ENCODE results near the gene BICRA. TPM values are rescaled to one million over a fixed set of nuclear protein-coding genes. Genes with fewer than 3 reads are reported as not detected.

BICRA gene
- total RNA-seq, 1 donor from 2014 or later: 7.8 TPM

GRCh38 chr19:47623151-47623920 is 14.4 kb downstream of the BICRA start:
- DNase-seq: peak; percentile 56
- Histone ChIP-seq H3K4me3 (no peak overlapping the region), H3K36me3 (no peaks in the 10 kb centered on the region), H3K27me3 (ENCODE audit: low read depth) (no peaks in the 10 kb centered on the region), H3K27ac (replicated peaks) (peak overlapping the region; percentile 84), H3K4me1 (peaks cover 83% of the 10 kb centered on the region), H3K9me3 (replicated peaks) (no peaks in the 10 kb centered on the region)
- intact Hi-C loops (cut with micrococcal nuclease): no loop called here
- no peak for TF ChIP-seq CTCF (IDR thresholded peaks at IDR 0.05; ENCODE audit: borderline replicate concordance)

GRCh38 chr19:47623921-47624391 is 15.0 kb downstream of the BICRA start:
- Histone ChIP-seq H3K4me1 (peaks cover 79% of the 10 kb centered on the region), H3K27ac (replicated peaks) (peak overlapping the region; percentile 84), H3K4me3 (no peak overlapping the region), H3K9me3 (replicated peaks) (no peaks in the 10 kb centered on the region), H3K36me3 (no peaks in the 10 kb centered on the region), H3K27me3 (ENCODE audit: low read depth) (no peaks in the 10 kb centered on the region)
- no peak for DNase-seq
- TF ChIP-seq CTCF (IDR thresholded peaks at IDR 0.05; ENCODE audit: borderline replicate concordance): no peak
- intact Hi-C loops (cut with micrococcal nuclease): no loop called here

GRCh38 chr19:47625650-47626049 is 16.7 kb downstream of the BICRA start:
- TF ChIP-seq CTCF (IDR thresholded peaks at IDR 0.05; ENCODE audit: borderline replicate concordance): no peak
- Histone ChIP-seq H3K9me3 (replicated peaks) (no peaks in the 10 kb centered on the region), H3K27ac (replicated peaks) (peak overlapping the region; percentile 84), H3K27me3 (ENCODE audit: low read depth) (no peaks in the 10 kb centered on the region), H3K36me3 (no peaks in the 10 kb centered on the region), H3K4me1 (peaks cover 64% of the 10 kb centered on the region), H3K4me3 (no peak overlapping the region)
- intact Hi-C loops (cut with micrococcal nuclease): no loop called here
- DNase-seq: no peak

- peak overlapping the region; percentile 84 for H3K27ac ChIP-seq (replicated peaks)
- H3K4me1 ChIP-seq: peaks cover 60% of the 10 kb centered on the region
- H3K27me3 ChIP-seq (ENCODE audit: low read depth): no peaks in the 10 kb centered on the region
- no peaks in the 10 kb centered on the region for H3K9me3 ChIP-seq (replicated peaks)
- H3K4me3 ChIP-seq: no peak overlapping the region
- no peaks in the 10 kb centered on the region for H3K36me3 ChIP-seq
- no peak for TF ChIP-seq CTCF (IDR thresholded peaks at IDR 0.05; ENCODE audit: borderline replicate concordance)
- intact Hi-C loops (cut with micrococcal nuclease): no loop called here
- DNase-seq: no peak
Observed at GRCh38 chr19:47626238-47626637, 17.3 kb downstream of the BICRA start.

- DNase-seq: no peak
- Histone ChIP-seq H3K27me3 (ENCODE audit: low read depth) (no peaks in the 10 kb centered on the region), H3K4me3 (no peak overlapping the region), H3K36me3 (no peaks in the 10 kb centered on the region), H3K9me3 (replicated peaks) (no peaks in the 10 kb centered on the region), H3K27ac (replicated peaks) (no peak overlapping the region), H3K4me1 (peaks cover 73% of the 10 kb centered on the region)
- intact Hi-C loops (cut with micrococcal nuclease): no loop called here
- TF ChIP-seq CTCF (IDR thresholded peaks at IDR 0.05; ENCODE audit: borderline replicate concordance): no peak
Observed at GRCh38 chr19:47628078-47628771, 19.3 kb downstream of the BICRA start.

Data from left ventricle myocardium inferior (tissue), 1 donor.